Panc1 (cell line): ENCODE measurements around the gene NLRP1.

Source experiments
- CTCF ChIP-seq: fragments of 450-650 bp; IDR thresholded peaks from 2 replicates; pipeline ENCODE4 v1.5.1; 2017; ENCODE audit warnings: mild to moderate bottlenecking
- POLR2AphosphoS5 ChIP-seq: IDR thresholded peaks from 2 replicates; pipeline ENCODE4 v1.6.1; 2012; ENCODE audit warnings: mild to moderate bottlenecking, low read depth, low read length, moderate library complexity
- TCF7L2 ChIP-seq: IDR thresholded peaks from 2 replicates; pipeline ENCODE4 v1.6.1; 2011; ENCODE audit warnings: mild to moderate bottlenecking, low read depth, low read length, inconsistent platforms

- no peak for TF ChIP-seq CTCF
- no peak for TF ChIP-seq POLR2AphosphoS5
- TF ChIP-seq TCF7L2: no peak
Measured at GRCh38 chr17:5630434-5630833, 46.1 kb upstream of the NLRP1 start.
